CD8-positive, alpha-beta memory T cell (primary cell): ENCODE data around the gene TIMM17B. TPM values are rescaled to one million over a fixed set of nuclear protein-coding genes. Genes with fewer than 3 reads are reported as not detected.

Experiments
- CTCF ChIA-PET: fragments of 350-600 bp; sonication (Branson Sonifier 250); formaldehyde crosslinking; loops from one replicate; lab custom pipeline; 2021; ENCODE audit warnings: antibody characterized with exemption; lab: Charles Lee
- POLR2A ChIA-PET: fragments of 350-600 bp; sonication (Branson Sonifier 250); formaldehyde crosslinking; loops from one replicate; lab custom pipeline; 2021; ENCODE audit warnings: antibody characterized with exemption; lab: Charles Lee
- DNase-seq, 5 donors: peaks; one replicate each; pipeline versions ENCODE4 v3.0.0 to v3.0.0-alpha.2; 2020 to 2022; ENCODE audit warnings: mixed read lengths in 1 of 5
- H3K27ac ChIP-seq: one replicate; pipeline ENCODE4 v1.7.0; 2013; ENCODE audit warnings: low read depth, mild to moderate bottlenecking, low read length, moderate library complexity
- H3K27me3 ChIP-seq: 2 replicates; pipeline ENCODE4 v1.7.0; 2013; ENCODE audit warnings: low read length, mild to moderate bottlenecking; ENCODE audit not compliant: insufficient read depth, poor library complexity, severe bottlenecking
- H3K36me3 ChIP-seq: 2 replicates; pipeline ENCODE4 v1.7.0; 2013; ENCODE audit warnings: mild to moderate bottlenecking, low read length, moderate library complexity; ENCODE audit not compliant: insufficient read depth
- H3K4me1 ChIP-seq: 2 replicates; pipeline ENCODE4 v1.7.0; 2013; ENCODE audit warnings: mild to moderate bottlenecking, low read length, moderate library complexity; ENCODE audit not compliant: insufficient read depth
- H3K4me3 ChIP-seq: 2 replicates; pipeline ENCODE4 v1.7.0; 2013; ENCODE audit warnings: mild to moderate bottlenecking, low read length
- H3K9me3 ChIP-seq: 2 replicates; pipeline ENCODE4 v1.7.0; 2013; ENCODE audit warnings: mild to moderate bottlenecking, low read length
- H3K27ac Mint-ChIP-seq, 8 donors: one replicate each; pipeline ENCODE4 v1.8.0; 2020 to 2021; ENCODE audit warnings: mixed read lengths in 8 of 8, mild to moderate bottlenecking in 6 of 8, inconsistent platforms in 3 of 8, moderate library complexity in 3 of 8
- H3K27me3 Mint-ChIP-seq, 2 donors: one replicate each; pipeline ENCODE4 v1.8.0; 2020 to 2021; ENCODE audit warnings: mixed read lengths in 2 of 2, mild to moderate bottlenecking in 1 of 2, moderate library complexity in 1 of 2
- H3K36me3 Mint-ChIP-seq, 3 donors: one replicate each; pipeline ENCODE4 v1.8.0; 2020 to 2021; ENCODE audit warnings: mixed read lengths in 3 of 3, inconsistent platforms in 1 of 3, mild to moderate bottlenecking in 1 of 3
- H3K4me1 Mint-ChIP-seq, 3 donors: one replicate each; pipeline ENCODE4 v1.8.0; 2020 to 2021; ENCODE audit warnings: mixed read lengths in 3 of 3, inconsistent platforms in 1 of 3, mild to moderate bottlenecking in 1 of 3
- H3K4me3 Mint-ChIP-seq, 7 donors: one replicate each; pipeline ENCODE4 v1.8.0; 2020 to 2021; ENCODE audit warnings: mixed read lengths in 7 of 7, mild to moderate bottlenecking in 6 of 7, moderate library complexity in 4 of 7, inconsistent platforms in 2 of 7
- H3K9me3 Mint-ChIP-seq, 5 donors: one replicate each; pipeline ENCODE4 v1.8.0; 2020 to 2022; ENCODE audit warnings: mixed read lengths in 5 of 5, mild to moderate bottlenecking in 3 of 5, moderate library complexity in 2 of 5, inconsistent platforms in 1 of 5
- polyA plus RNA-seq: library from polyadenylated mRNA; unstranded; fragments of 300-500 nt; fragmentation: Illumina TruSeq; gene quantifications from one replicate; pipeline ENCODE4 v1.2.3, GENCODE V29; 2021
- total RNA-seq, 2 experiments: library from RNA; stranded (reverse); gene quantifications; one replicate each; pipeline ENCODE4 v1.2.3, GENCODE V29; 2021

TIMM17B gene
- total and polyA plus RNA-seq, 3 experiments from 2014 or later = 68.5 to 93.6 (median 87.5) TPM

DNA sequence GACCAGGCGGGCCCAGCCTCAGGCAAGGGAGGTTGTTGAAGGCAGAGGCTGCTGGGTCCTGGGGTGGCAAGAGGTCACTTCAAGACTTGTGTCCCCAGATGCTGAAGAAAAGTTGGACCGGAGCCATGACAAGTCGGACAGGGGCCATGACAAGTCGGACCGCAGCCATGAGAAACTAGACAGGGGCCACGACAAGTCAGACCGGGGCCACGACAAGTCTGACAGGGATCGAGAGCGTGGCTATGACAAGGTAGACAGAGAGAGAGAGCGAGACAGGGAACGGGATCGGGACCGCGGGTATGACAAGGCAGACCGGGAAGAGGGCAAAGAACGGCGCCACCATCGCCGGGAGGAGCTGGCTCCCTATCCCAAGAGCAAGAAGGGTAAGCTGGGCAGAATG, 4.6 kb upstream of the TIMM17B start:
- ChIA-PET POLR2A (interaction anchor here (3.1 kb wide), 1 partner anchor 10 kb away, joined by 9 read pairs; no protein-coding TSS in a partner anchor), CTCF (no interaction called here)
- peaks cover 0 to 62% (median 3%) of the 10 kb centered on the region in 3 donors for H3K36me3 Mint-ChIP-seq
- Histone ChIP-seq H3K27me3 (no peaks in the 10 kb centered on the region), H3K4me1 (peaks cover 16% of the 10 kb centered on the region), H3K36me3 (peaks cover 3% of the 10 kb centered on the region), H3K4me3 (no peak overlapping the region), H3K27ac (no peak overlapping the region), H3K9me3 (no peaks in the 10 kb centered on the region)
- no peak overlapping the region for H3K4me3 Mint-ChIP-seq
- peaks cover 8 to 16% (median 11%) of the 10 kb centered on the region in 3 donors for H3K4me1 Mint-ChIP-seq
- no peak for DNase-seq
- H3K27ac Mint-ChIP-seq = peak overlapping the region in 1 of 8 donors; percentile 78
- no peaks in the 10 kb centered on the region for H3K9me3 Mint-ChIP-seq
- peaks cover 0 to 6% of the 10 kb centered on the region in 2 donors for H3K27me3 Mint-ChIP-seq

DNA sequence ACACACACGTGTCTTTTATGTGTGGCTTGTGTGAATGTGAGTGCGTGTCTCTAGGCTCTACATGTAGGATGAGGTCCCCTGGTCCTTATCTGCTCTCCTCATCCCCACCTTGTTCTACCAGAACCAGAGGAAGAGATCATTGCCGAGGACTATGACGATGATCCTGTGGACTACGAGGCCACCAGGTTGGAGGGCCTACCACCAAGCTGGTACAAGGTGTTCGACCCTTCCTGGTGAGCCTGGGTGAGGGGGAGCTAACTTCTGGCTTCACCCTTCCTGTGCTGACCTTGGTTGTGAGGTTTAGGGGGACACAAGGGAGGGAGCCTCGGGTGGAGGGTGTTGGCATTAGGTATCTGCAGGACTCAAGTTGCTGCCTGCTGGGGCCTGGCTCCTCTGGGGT, 3.5 kb upstream of the TIMM17B start:
- peaks cover 3% of the 10 kb centered on the region for H3K36me3 ChIP-seq
- H3K9me3 Mint-ChIP-seq = no peaks in the 10 kb centered on the region
- CTCF ChIA-PET = interaction anchor here (1.1 kb wide), 1 partner anchor 11 kb away, joined by 3 read pairs; the partner anchor contains the start of gene SLC35A2
- peaks cover 24% of the 10 kb centered on the region for H3K4me1 ChIP-seq
- H3K4me1 Mint-ChIP-seq = peaks cover 18 to 26% (median 18%) of the 10 kb centered on the region in 3 donors
- no peak overlapping the region for H3K27ac ChIP-seq
- no peak for DNase-seq
- no peak overlapping the region for H3K4me3 ChIP-seq
- no peaks in the 10 kb centered on the region for H3K27me3 ChIP-seq
- peaks cover 0 to 62% (median 3%) of the 10 kb centered on the region in 3 donors for H3K36me3 Mint-ChIP-seq
- H3K27me3 Mint-ChIP-seq = peaks cover 0 to 3% of the 10 kb centered on the region in 2 donors
- POLR2A ChIA-PET = interaction anchor here (3.1 kb wide), 1 partner anchor 11 kb away, joined by 9 read pairs; no protein-coding TSS in a partner anchor
- H3K9me3 ChIP-seq = no peaks in the 10 kb centered on the region
- H3K4me3 Mint-ChIP-seq = no peak overlapping the region
- H3K27ac Mint-ChIP-seq = peak overlapping the region in 1 of 8 donors; percentile 47

DNA sequence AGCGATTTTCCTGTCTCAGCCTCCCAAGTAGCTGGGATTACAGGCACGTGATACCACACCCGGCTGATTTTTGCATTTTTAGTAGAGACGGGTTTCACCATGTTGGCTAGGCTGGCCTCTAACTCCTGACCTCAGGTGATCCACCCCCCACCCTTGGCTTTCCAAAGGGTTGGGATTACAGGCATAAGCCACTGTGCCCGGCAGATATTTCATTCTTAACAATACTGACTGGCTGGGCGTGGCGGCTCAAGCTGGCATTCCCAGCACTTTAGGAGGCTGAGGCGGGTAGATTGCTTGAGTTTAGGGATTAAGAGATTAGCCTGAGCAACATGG, 1.5 kb upstream of the TIMM17B start:
- peak overlapping the region; percentile 93 for H3K27ac ChIP-seq
- H3K27me3 Mint-ChIP-seq = peaks cover 0 to 4% of the 10 kb centered on the region in 2 donors
- no peaks in the 10 kb centered on the region for H3K9me3 ChIP-seq
- H3K4me1 Mint-ChIP-seq = peaks cover 18 to 38% (median 25%) of the 10 kb centered on the region in 3 donors
- peaks cover 24% of the 10 kb centered on the region for H3K4me1 ChIP-seq
- POLR2A ChIA-PET = no interaction called here
- peaks cover 3% of the 10 kb centered on the region for H3K36me3 ChIP-seq
- H3K27ac Mint-ChIP-seq = peak overlapping the region in 2 of 8 donors; percentile 70 to 85
- no peak overlapping the region for H3K4me3 ChIP-seq
- no peaks in the 10 kb centered on the region for H3K9me3 Mint-ChIP-seq
- peak overlapping the region in 1 of 7 donors; percentile 66 for H3K4me3 Mint-ChIP-seq
- no peaks in the 10 kb centered on the region for H3K27me3 ChIP-seq
- H3K36me3 Mint-ChIP-seq = peaks cover 0 to 58% (median 3%) of the 10 kb centered on the region in 3 donors
- DNase-seq = no peak
- CTCF ChIA-PET = interaction anchor here (1.3 kb wide), 1 partner anchor 47 kb away, joined by 5 read pairs; no protein-coding TSS in a partner anchor

DNA sequence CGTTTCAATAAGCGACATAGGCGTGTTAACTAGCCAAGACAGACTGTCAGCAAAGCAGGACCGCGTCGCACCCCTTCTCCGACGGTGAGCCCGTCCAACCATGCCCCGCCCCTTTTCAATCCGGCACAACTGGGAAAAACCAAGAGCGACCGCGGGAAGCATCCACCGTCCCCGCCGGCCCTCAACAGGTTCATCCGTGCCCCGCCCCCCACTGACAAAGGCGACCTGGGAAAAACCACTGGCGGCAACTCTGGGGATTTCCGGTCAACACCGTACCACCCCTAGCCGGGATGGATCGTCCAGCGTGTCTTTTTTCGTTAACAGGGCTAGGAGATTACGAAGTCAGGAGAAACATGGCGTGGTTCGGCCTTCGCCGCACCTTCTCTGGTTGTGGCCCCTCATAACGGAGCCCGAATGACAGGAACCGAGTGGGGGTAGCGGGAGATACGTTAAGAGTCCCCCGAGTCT, 377 bp downstream of the TIMM17B start:
- peaks cover 26% of the 10 kb centered on the region for H3K4me1 ChIP-seq
- H3K36me3 Mint-ChIP-seq = peaks cover 0 to 48% (median 3%) of the 10 kb centered on the region in 3 donors
- H3K36me3 ChIP-seq = no peaks in the 10 kb centered on the region
- CTCF ChIA-PET = interaction anchor here (1.3 to 1.7 kb wide), 3 partner anchors 19 to 96 kb away, joined by 3 to 7 read pairs (median 3); partner anchors contain the start of gene HDAC6
- POLR2A ChIA-PET = interaction anchor here (0.9 to 2.9 kb wide), 11 partner anchors 14 to 323 kb away, joined by 3 to 15 read pairs (median 4); partner anchors contain the start of genes HDAC6, OTUD5, RBM3 and SLC35A2
- H3K4me3 Mint-ChIP-seq = peak overlapping the region; percentile 84 to 96 (median 89)
- H3K27ac ChIP-seq = peak overlapping the region; percentile 93
- H3K9me3 ChIP-seq = no peaks in the 10 kb centered on the region
- H3K9me3 Mint-ChIP-seq = no peaks in the 10 kb centered on the region
- peak; percentile 48 to 76 (median 55) for DNase-seq
- H3K27ac Mint-ChIP-seq = peak overlapping the region; percentile 90 to 99 (median 95)
- peaks cover 18 to 38% (median 27%) of the 10 kb centered on the region in 3 donors for H3K4me1 Mint-ChIP-seq
- peaks cover 0 to 2% of the 10 kb centered on the region in 2 donors for H3K27me3 Mint-ChIP-seq
- no peaks in the 10 kb centered on the region for H3K27me3 ChIP-seq
- peak overlapping the region; percentile 91 for H3K4me3 ChIP-seq

DNA sequence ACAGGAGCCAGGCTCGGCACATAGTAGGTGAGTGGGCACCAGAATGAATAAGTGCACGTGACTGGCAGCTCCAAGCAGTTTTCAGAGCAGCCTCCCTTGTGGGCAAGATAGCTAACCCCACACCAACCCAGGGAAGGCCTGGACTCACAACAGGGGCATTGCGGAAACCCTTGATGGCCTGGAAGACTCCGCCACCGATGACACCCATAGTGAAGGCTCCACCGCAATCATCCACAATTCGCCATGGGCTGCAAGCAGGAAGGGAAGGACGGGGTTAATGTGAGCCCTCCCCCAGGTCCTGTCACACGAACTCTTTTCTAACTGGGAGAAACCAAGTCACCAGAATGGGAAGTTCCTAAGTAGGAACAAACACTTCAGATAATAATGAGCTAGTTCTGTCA, 957 bp downstream of the TIMM17B start:
- no peaks in the 10 kb centered on the region for H3K9me3 ChIP-seq
- H3K27ac ChIP-seq = peak overlapping the region; percentile 93
- H3K27me3 Mint-ChIP-seq = peaks cover 0 to 2% of the 10 kb centered on the region in 2 donors
- peaks cover 30% of the 10 kb centered on the region for H3K4me1 ChIP-seq
- no peaks in the 10 kb centered on the region for H3K27me3 ChIP-seq
- H3K36me3 ChIP-seq = no peaks in the 10 kb centered on the region
- CTCF ChIA-PET = no interaction called here
- H3K4me3 Mint-ChIP-seq = peak overlapping the region; percentile 84 to 96 (median 89)
- H3K4me3 ChIP-seq = peak overlapping the region; percentile 91
- POLR2A ChIA-PET = interaction anchor here (0.9 to 2.9 kb wide), 4 partner anchors 15 to 214 kb away, joined by 3 to 15 read pairs (median 7); partner anchors contain the start of genes OTUD5 and SLC35A2
- H3K27ac Mint-ChIP-seq = peak overlapping the region; percentile 90 to 99 (median 95)
- DNase-seq = no peak
- H3K4me1 Mint-ChIP-seq = peaks cover 24 to 42% (median 31%) of the 10 kb centered on the region in 3 donors
- no peaks in the 10 kb centered on the region for H3K9me3 Mint-ChIP-seq
- H3K36me3 Mint-ChIP-seq = peaks cover 0 to 42% (median 0%) of the 10 kb centered on the region in 3 donors

DNA sequence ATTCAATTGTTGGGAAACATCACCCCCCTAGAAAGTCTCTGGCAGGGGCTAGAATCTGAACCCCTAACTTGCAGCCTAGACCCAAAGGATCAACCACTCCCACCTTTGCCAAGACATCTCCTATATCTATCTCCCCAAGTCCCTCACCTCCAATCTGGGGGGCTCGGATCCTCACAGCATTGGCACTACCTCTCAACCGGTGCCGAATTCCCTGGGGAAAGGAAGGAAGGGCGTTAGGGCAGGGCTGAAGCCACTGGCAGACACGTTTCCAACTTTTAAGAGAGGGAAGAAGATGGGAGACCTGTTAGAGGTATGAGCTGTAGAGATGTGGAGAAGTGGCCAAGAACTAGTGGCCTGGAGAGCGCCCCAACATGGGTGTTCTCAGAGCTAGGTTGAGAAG, 2.7 kb downstream of the TIMM17B start:
- DNase-seq = no peak
- peaks cover 29 to 52% (median 38%) of the 10 kb centered on the region in 3 donors for H3K4me1 Mint-ChIP-seq
- peaks cover 30% of the 10 kb centered on the region for H3K4me1 ChIP-seq
- peaks cover 0 to 3% of the 10 kb centered on the region in 2 donors for H3K27me3 Mint-ChIP-seq
- peak overlapping the region in 2 of 8 donors; percentile 64 to 80 for H3K27ac Mint-ChIP-seq
- H3K36me3 Mint-ChIP-seq = peaks cover 0 to 33% (median 0%) of the 10 kb centered on the region in 3 donors
- no peaks in the 10 kb centered on the region for H3K27me3 ChIP-seq
- H3K4me3 ChIP-seq = no peak overlapping the region
- no peak overlapping the region for H3K27ac ChIP-seq
- ChIA-PET CTCF (interaction anchor here (0.6 kb wide), 2 partner anchors 8 to 186 kb away, joined by 3 read pairs; no protein-coding TSS in a partner anchor), POLR2A (no interaction called here)
- H3K4me3 Mint-ChIP-seq = peak overlapping the region in 2 of 7 donors; percentile 49 to 81
- no peaks in the 10 kb centered on the region for H3K9me3 Mint-ChIP-seq
- H3K36me3 ChIP-seq = no peaks in the 10 kb centered on the region
- no peaks in the 10 kb centered on the region for H3K9me3 ChIP-seq

DNA sequence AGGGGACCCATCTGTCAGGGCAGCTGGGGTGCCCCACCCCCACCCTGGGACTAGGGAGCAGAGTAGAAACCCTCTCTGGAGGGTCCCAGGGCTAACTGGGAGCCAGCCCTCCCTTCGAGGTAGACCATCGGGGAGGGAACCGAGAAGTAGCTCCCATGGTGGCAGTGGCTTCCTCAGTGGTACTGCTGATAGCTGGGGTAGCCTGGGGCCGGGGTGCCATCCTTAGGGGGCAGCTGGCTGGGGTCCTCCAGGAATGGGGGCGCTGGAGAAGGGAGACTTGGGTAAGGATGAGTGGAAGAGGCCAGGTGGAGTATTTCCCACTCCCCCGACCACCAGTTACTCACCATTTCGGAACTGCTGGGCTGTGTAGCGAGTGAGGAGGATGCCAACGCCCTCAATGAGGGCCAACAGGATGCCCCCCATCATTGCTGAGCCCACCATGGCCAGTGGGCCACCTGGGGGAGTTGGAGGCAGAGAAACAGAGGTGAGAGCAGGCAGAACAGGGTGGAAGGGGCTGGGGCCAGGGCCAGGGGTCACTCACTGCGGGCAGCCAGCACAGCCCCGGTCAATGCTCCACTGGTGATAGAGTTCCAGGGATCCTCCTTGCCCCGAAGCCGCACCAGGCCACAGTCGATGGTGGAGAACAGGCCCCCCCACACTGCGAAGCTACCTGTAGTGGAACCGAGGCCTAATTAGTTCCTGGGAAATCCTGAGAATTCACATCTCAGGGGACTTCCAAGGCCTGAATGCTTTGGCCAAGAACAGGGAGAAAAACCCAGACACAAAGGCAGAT, 3.8 kb downstream of the TIMM17B start:
- Mint-ChIP-seq H3K27ac (no peak overlapping the region), H3K4me1 (peaks cover 29 to 43% (median 38%) of the 10 kb centered on the region in 3 donors), H3K27me3 (peaks cover 0 to 5% of the 10 kb centered on the region in 2 donors), H3K36me3 (peaks cover 0 to 31% (median 0%) of the 10 kb centered on the region in 3 donors), H3K4me3 (peak overlapping the region in 2 of 7 donors; percentile 65 to 75), H3K9me3 (no peaks in the 10 kb centered on the region)
- POLR2A ChIA-PET = no interaction called here
- no peak overlapping the region for H3K4me3 ChIP-seq
- no peaks in the 10 kb centered on the region for H3K27me3 ChIP-seq
- H3K9me3 ChIP-seq = no peaks in the 10 kb centered on the region
- DNase-seq = no peak
- H3K27ac ChIP-seq = no peak overlapping the region
- H3K36me3 ChIP-seq = no peaks in the 10 kb centered on the region
- peaks cover 19% of the 10 kb centered on the region for H3K4me1 ChIP-seq
- CTCF ChIA-PET = no interaction called here
